ENCODE measurements around the gene EXPH5.

The EXPH5 gene

DNA sequence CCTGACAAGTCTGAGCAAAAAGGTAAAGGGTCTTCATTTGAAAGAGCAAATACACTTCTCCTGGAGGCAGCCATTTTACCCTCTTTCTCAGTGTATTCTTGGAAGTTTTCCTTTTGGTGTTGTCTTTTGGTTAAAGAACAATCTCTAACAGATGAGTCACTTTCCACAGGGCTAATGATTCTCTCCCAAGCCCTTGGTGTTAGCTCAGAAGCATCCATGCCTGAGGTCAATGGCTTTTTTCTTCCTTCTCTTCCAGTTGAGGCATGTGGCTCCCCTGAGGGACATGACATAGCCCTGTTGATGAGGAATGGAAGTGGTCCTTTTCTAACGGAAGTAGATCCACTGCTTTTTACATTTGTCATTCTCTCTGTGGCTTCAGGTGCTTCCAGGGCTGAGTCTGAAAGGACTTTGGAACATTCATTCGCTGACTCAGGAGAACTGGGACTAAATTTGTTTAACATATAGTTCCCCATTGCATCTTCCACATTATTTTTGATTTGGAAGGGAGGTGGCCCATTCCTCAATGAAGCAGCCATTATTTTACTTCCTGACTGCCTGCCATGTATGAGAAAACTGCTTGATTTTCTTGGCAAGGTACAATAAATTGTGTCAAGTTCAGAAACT is 81.6 kb downstream of the EXPH5 start:
- DNase-seq (ENCODE audit: low spot score) = no peak

GRCh38 chr11:108508653-108509593 is 84.6 kb downstream of the EXPH5 start:
- no peak for DNase-seq (ENCODE audit: low spot score)

GRCh38 chr11:108501396-108501795 is 92.2 kb downstream of the EXPH5 start:
- no peak for DNase-seq (ENCODE audit: low spot score)

- no peak for DNase-seq (ENCODE audit: low spot score)
Measured at GRCh38 chr11:108500721-108501120, 92.8 kb downstream of the EXPH5 start.

- DNase-seq (ENCODE audit: low spot score) = no peak
Measured at GRCh38 chr11:108500169-108500568, 93.4 kb downstream of the EXPH5 start.

- DNase-seq (ENCODE audit: low spot score) = no peak
Measured at GRCh38 chr11:108498816-108499408, 94.7 kb downstream of the EXPH5 start.

DNA sequence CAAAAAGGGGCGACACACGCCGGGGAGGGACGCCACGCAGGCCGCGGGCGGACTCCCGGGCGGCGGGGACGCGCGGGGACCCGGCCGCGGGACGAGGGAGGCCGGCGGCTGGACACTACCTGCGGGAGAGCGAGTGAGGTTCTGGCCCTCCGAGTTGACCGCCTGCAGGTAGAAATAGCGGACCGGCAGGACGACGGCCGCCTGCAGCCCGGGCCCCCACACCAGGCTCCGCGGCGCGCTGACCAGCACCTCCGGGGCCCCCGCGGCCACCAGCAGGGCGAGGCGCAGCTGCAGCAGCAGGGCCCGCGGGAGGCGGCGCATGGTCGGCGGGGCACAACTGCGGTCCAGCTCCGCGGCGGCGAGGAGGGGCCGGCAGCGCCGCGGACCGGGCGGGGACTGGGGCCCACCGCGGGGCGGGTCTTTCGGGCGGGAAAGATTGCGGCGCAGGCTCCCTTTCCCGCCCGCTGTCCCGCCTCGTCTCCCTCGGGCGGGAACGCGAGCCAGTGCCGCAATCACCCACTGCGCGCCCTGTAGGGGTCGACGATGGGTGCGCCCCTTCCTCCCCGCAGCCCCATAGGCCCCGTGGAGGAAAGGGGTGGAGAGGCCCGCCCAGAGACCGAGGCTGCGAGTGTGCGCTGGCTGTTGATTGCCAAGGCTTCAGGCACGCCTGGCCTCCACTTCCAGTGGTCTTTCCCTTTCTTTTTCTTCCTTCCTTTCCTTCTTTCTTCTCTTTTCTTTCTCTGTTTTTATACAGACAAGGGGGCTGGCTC is 95.3 kb downstream of the EXPH5 start, which contains the start of gene POGLUT3:
Gene POGLUT3 (minus strand): TSS at position 339 of the 770 bp plus-strand sequence. CDS start 18 bp downstream, at position 321.
- peak; percentile 30 for DNase-seq (ENCODE audit: low spot score)

DNA sequence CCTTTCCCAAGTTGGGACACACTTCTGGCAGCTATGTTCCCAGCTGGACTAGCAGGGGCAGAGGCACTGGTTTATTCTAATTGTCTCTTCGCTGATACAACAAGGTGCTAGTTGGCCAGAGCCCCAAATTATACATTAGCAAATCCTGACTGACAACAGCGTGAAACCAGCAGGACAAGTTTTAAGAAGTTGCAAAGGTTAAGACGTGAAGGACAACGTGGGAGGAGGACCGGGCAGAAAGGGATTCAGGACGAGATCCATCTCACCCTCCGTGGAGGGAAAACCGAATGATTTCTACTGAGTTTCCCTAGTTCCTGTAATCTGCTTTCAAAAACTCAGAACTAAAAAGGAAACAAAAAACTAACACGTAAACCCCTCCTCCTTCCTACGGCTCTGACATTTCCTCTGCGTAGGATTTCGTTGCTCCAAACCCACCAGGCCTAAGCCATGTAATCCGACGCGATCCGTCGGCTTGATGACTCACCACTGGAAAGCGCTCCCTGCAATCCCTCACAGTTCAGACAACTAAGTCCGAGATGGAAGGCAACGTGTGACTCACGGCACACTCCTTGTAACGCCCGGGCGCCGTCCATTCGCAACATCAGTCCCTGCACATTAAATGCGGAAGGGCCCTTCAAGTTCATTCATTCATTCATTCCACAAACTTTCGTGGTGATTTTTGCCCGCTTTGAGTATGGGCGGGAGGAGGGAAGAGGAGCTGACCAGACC is 96.1 kb downstream of the EXPH5 start:
- DNase-seq (ENCODE audit: low spot score) = peak; percentile 89

DNA sequence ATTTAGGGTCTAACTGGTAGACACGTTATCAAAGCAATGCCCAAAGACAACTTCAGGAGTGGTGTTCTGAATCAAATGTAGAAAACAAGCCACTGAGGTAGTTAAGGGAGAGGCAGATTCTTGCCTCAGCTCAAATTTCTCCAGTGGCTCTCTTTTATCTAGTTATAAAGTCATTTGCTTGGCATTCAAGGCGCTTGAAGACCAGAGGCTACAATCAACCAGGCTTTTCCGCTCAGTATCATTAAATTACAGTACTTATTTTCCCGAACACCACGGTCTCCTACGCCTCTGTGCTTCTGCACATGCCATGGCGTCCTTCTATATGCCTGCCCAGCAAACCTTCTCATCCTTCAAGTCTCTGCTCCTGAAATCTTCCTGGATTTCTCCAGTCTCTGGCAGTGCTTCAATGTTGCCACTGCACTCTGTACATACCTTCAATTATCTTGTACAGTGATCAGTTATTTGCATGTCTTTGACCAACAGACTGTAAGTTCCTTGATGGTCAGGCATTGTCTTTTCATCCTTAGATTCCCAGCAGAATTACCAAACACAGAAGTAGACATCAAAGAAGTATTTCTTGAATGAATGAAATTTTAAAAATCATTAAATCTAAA is 96.8 kb downstream of the EXPH5 start:
- peak; percentile 25 for DNase-seq (ENCODE audit: low spot score)

DNA sequence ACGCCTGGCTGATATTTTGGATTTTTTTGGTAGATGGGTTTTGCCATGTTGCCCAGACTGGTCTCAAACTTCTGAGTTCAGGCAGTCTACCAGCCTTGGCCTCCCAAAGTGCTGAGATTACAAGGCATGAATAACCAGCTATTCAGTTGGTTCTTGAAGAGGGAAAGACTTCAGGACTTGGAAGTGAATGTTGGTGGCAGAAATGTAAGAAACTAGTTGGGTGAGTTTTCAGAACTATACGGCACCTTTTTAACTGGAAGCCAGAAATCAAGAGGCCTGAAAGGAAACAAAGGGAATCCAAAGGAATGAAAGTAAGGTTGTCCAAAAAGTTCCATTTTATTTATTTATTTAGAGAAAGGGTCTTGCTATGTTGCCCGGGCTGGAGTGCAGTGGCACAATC is 98.2 kb downstream of the EXPH5 start:
- no peak for DNase-seq (ENCODE audit: low spot score)

DNA sequence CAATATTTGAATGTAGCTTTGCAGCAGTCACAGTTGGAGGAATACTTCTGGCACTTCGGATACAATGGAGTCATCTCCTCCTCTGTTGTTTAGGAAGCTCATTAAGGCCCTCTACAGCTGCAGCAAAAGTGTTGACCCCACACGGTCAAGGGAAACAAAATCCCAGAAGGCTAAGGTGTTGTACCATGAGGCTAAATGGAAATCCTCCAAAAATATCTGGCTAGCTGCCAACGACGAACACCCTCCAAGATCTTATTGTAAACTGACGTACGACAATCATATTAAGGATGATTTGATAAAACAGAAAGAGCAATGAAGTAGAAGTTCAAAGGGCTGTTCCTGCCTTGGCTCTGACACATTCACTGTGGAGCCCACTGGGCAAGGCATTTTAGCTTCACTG is 99.4 kb downstream of the EXPH5 start:
- no peak for DNase-seq (ENCODE audit: low spot score)

- no peak for DNase-seq (ENCODE audit: low spot score)
Measured at GRCh38 chr11:108491936-108492335, 101.6 kb downstream of the EXPH5 start.

DNA sequence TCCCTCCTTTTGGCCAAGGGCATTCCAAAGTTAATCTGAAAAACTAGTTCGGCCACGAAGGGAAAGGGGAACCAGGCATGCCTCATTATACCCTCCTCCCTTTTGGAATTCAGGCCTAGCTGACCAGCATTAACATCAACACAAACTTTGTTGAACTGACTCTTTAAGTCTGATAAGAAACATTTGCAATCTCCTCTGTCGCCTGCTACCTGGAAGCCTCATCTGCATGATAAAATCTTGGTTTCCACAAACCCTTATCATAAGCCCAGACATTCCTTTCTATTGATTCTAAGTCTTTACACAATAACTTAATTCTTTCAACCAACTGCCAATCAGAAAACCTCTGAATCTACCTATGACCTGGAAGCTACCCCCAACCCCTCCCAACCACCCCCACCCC is 106.7 kb downstream of the EXPH5 start:
- no peak for DNase-seq (ENCODE audit: low spot score)

- DNase-seq (ENCODE audit: low spot score) = no peak
Measured at GRCh38 chr11:108486331-108486730, 107.2 kb downstream of the EXPH5 start.

DNA sequence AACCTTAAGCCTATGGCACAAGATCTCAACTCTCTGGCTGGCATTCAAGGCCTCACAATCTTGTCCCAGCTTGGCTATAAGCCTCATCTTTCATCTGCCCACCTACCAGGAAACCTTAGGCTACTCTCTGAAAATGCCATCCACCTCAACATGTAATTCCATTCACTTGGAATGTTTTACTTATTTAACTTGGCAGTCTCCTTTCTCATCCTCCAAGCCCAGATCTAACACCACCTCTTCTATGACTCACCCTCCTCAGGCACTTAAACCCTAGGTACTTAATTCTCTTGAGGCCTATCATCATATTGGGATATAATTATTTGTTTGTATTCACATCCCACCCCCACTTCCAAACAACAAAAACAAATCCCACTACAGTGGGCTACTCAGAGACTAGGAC is 110.4 kb downstream of the EXPH5 start:
- DNase-seq (ENCODE audit: low spot score) = no peak

- DNase-seq (ENCODE audit: low spot score) = peak; percentile 20
Measured at GRCh38 chr11:108474664-108475463, 118.7 kb downstream of the EXPH5 start.

GRCh38 chr11:108472681-108473080 is 120.9 kb downstream of the EXPH5 start:
- DNase-seq (ENCODE audit: low spot score) = no peak

DNA sequence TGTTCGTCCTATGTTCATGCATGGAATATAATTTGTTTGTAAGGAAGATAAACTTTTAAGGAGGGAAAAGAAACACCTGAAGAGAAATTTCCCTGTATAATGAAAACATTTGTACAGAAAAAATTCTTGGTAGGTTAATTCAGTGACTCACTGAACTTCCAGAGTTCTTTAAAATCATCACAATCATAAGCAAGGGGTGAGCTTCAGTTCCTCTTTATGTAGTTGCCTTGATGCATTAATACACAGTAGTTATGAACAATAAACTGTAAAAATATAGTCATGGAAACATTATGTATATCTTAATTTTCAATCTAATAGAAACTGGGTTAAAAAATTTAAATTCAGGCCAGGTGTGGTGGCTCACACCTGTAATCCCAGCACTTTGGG is 125.1 kb downstream of the EXPH5 start:
- DNase-seq (ENCODE audit: low spot score) = no peak

DNA sequence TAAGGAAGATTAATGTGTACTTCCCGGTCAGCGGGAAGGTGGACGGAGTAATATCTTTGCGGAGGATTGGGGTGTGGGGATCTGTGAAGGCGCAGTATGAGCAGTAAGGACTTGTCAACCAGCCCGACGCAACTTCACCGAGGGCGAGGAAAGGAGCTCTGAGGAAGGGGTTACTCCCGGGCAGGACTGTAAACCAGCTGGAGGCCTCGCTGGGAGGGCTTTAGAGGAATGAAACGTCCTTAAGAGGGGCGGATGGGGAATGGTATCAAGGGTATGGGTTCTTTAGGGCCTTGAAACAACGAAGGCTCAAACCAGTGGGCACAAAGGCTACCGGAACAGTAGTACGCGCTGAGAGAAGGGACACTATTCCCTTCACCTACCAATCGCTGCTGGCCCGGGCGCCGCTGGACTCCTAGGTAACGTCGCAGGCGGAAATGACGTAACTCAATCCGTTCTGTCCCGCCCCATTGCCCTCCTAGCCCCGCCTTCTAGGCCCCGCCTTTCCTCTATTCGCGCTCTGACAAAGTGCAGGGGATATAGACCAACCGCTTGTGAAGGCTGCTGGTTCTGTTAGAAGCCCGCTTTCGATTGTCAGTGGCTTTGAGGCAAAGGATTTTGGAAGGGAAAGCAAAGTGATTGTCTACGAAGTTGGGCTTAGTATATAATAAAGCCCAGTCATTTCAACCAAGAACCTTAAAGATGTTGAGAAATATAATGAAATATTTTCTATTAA is 126.3 kb downstream of the EXPH5 start, which contains the start of gene C11orf65:
Gene C11orf65 (minus strand): TSS at position 439 of the 733 bp plus-strand sequence. CDS start 5,970 bp downstream, outside the sequence.
- peak; percentile 99 for DNase-seq (ENCODE audit: low spot score)
